LNCAP (cell line): ENCODE measurements around the gene NRSN2.

ENCODE experiments used
- CTCF ChIP-seq: fragments of 450-650 bp; IDR thresholded peaks from 2 replicates; pipeline ENCODE4 v1.5.1; 2017; ENCODE audit warnings: mild to moderate bottlenecking

Gene NRSN2

GRCh38 chr20:313402-313801 is 33.5 kb upstream of the NRSN2 start:
- no peak for TF ChIP-seq CTCF

GRCh38 chr20:313948-314347 is 33.0 kb upstream of the NRSN2 start:
- no peak for TF ChIP-seq CTCF

- no peak for TF ChIP-seq CTCF
Measured at GRCh38 chr20:316316-317068, 30.4 kb upstream of the NRSN2 start.

GRCh38 chr20:324177-325044 is 22.5 kb upstream of the NRSN2 start:
- TF ChIP-seq CTCF, result no peak

- no peak for TF ChIP-seq CTCF
Measured at GRCh38 chr20:325045-325888, 21.6 kb upstream of the NRSN2 start, which contains the start of gene SOX12. TSS of gene SOX12 (plus strand) at chr20:325552. CDS start at chr20:325925, 373 bp downstream.

- no peak for TF ChIP-seq CTCF
Measured at GRCh38 chr20:325889-326644, 20.8 kb upstream of the NRSN2 start.
